HepG2 (cell line): ENCODE measurements around the gene TUT1. TPM values are rescaled to one million over a fixed set of nuclear protein-coding genes. Genes with fewer than 3 reads are reported as not detected.
A peak's percentile ranks its signal among the peaks of the same experiment; 100 is the strongest.

ENCODE experiments used
- AKAP8 ChIP-seq: sonication (generic); formaldehyde crosslinking; IDR thresholded peaks from 2 replicates; pipeline ENCODE4 v1.5.1; 2020; ENCODE audit warnings: mild to moderate bottlenecking, missing genetic modification reagents
- BCL3 ChIP-seq: sonication (generic); formaldehyde crosslinking; IDR thresholded peaks from 2 replicates; pipeline ENCODE4 v1.5.1; 2020; ENCODE audit warnings: mild to moderate bottlenecking, missing genetic modification reagents, moderate library complexity
- CSRNP1 ChIP-seq: sonication (generic); formaldehyde crosslinking; IDR thresholded peaks from 2 replicates; pipeline ENCODE4 v1.8.1; 2023; ENCODE audit warnings: mild to moderate bottlenecking, missing genetic modification reagents
- CSRNP2 ChIP-seq: sonication (generic); formaldehyde crosslinking; conservative IDR thresholded peaks from 2 replicates; pipeline ENCODE4 v1.8.0; 2022; ENCODE audit warnings: low read depth, missing genetic modification reagents
- GATAD1 ChIP-seq: IDR thresholded peaks from 2 replicates; pipeline ENCODE4 v1.6.1; 2016; ENCODE audit warnings: missing genetic modification reagents, missing compliant biosample characterization
- GPN1 ChIP-seq: sonication (generic); formaldehyde crosslinking; IDR thresholded peaks from 2 replicates; pipeline ENCODE4 v1.5.1; 2020; ENCODE audit warnings: missing genetic modification reagents, borderline replicate concordance
- IRF2 ChIP-seq: IDR thresholded peaks from 2 replicates; pipeline ENCODE4 v1.6.1; 2018; ENCODE audit warnings: missing genetic modification reagents, missing compliant biosample characterization
- IRX3 ChIP-seq: sonication (generic); formaldehyde crosslinking; IDR thresholded peaks from 2 replicates; pipeline ENCODE4 v1.8.1; 2023; ENCODE audit warnings: mild to moderate bottlenecking, low read depth, missing genetic modification reagents, borderline replicate concordance
- MTF2 ChIP-seq: sonication (generic); formaldehyde crosslinking; IDR thresholded peaks from 2 replicates; pipeline ENCODE4 v1.5.0; 2020; ENCODE audit warnings: missing genetic modification reagents, borderline replicate concordance
- PBX2 ChIP-seq: IDR thresholded peaks from 2 replicates; pipeline ENCODE4 v1.6.1; 2016; ENCODE audit warnings: control low read depth
- PHF8 ChIP-seq: sonication (generic); formaldehyde crosslinking; IDR thresholded peaks from 2 replicates; pipeline ENCODE4 v1.5.0; 2020; ENCODE audit warnings: missing genetic modification reagents
- PLRG1 ChIP-seq: fragments of 450-650 bp; conservative IDR thresholded peaks from 2 replicates; pipeline ENCODE4 v1.6.1; 2016
- PREB ChIP-seq: sonication (generic); formaldehyde crosslinking; IDR thresholded peaks from 2 replicates; pipeline ENCODE4 v1.4.0; 2020; ENCODE audit warnings: missing genetic modification reagents
- STAT5B ChIP-seq: sonication (generic); formaldehyde crosslinking; IDR thresholded peaks from 2 replicates; pipeline ENCODE4 v1.4.0; 2020; ENCODE audit warnings: missing genetic modification reagents
- ZNF230 ChIP-seq: sonication (generic); formaldehyde crosslinking; IDR thresholded peaks from 2 replicates; pipeline ENCODE4 v1.4.0; 2020; ENCODE audit warnings: mild to moderate bottlenecking, missing genetic modification reagents
- ZNF256 ChIP-seq: sonication (generic); formaldehyde crosslinking; conservative IDR thresholded peaks from 2 replicates; pipeline ENCODE4 v1.4.0; 2020; ENCODE audit warnings: missing genetic modification reagents
- ZNF329 ChIP-seq: sonication (generic); formaldehyde crosslinking; IDR thresholded peaks from 2 replicates; pipeline ENCODE4 v1.9.0; 2021; ENCODE audit warnings: low read depth, mild to moderate bottlenecking, missing genetic modification reagents
- ZNF503 ChIP-seq: sonication (generic); formaldehyde crosslinking; IDR thresholded peaks from 2 replicates; pipeline ENCODE4 v1.4.0; 2020; ENCODE audit warnings: missing genetic modification reagents
- ZSCAN25 ChIP-seq: sonication (generic); formaldehyde crosslinking; IDR thresholded peaks from 2 replicates; pipeline ENCODE4 v1.8.0; 2022; ENCODE audit warnings: mild to moderate bottlenecking, missing genetic modification reagents
- polyA plus RNA-seq, 8 experiments: library from polyadenylated mRNA; depleted of rRNA in 3 of 8; stranded (reverse) in 7 of 8; unstranded in 1 of 8; fragments of >200 nt; fragmentation: Illumina TruSeq in 4 of 8; extraction: Trizol in 4 of 8; gene quantifications; 2 replicates each; pipeline versions ENCODE4 v1.2.1 to v1.2.3, GENCODE V29; 2011 to 2016; ENCODE audit warnings: low read depth in 4 of 8, missing spikeins in 1 of 8, mixed read lengths in 1 of 8; ENCODE audit not compliant: insufficient read depth in 1 of 8
- total RNA-seq, 5 experiments: library from RNA; depleted of rRNA; stranded (reverse); fragments of >200 nt; fragmentation: Illumina TruSeq; extraction: Trizol; gene quantifications; 2 replicates each; pipeline ENCODE4 v1.2.3, GENCODE V29; 2016; ENCODE audit warnings: low read depth in 1 of 5

The TUT1 gene
- total and polyA plus RNA-seq, 2 of the 13 experiments (the other 11 are each of a cell fraction or from before 2014, with no cell fraction given): 9.7 to 14.3 TPM

GRCh38 chr11:62621567-62622470 lies 30.5 kb upstream of the TUT1 start, which contains the start of gene B3GAT3 (continued):
- TF ChIP-seq CSRNP2 (CRISPR knock-in tag) (no peak), PLRG1 (no peak), STAT5B (0 out of 2 replicates have a peak, but pooled peaks have one; percentile 21), MTF2 (CRISPR knock-in tag) (no peak), BCL3 (CRISPR knock-in tag) (peak; percentile 83), GATAD1 (CRISPR knock-in tag) (peak; percentile 87), ZNF256 (peak; percentile 79; the same call in 1 of the 2 replicates), IRF2 (CRISPR knock-in tag) (peak; percentile 85; the same call in 1 of the 2 replicates), ZSCAN25 (0 out of 2 replicates have a peak, but pooled peaks have one; percentile 72), PBX2 (CRISPR knock-in tag) (no peak), IRX3 (CRISPR knock-in tag) (no peak), ZNF329 (CRISPR knock-in tag) (0 out of 2 replicates have a peak, but pooled peaks have one; percentile 50), AKAP8 (CRISPR knock-in tag) (peak; percentile 14; the same call in 1 of the 2 replicates), ZNF503 (CRISPR knock-in tag) (peak; percentile 81), PHF8 (CRISPR knock-in tag) (peak; percentile 66), PREB (CRISPR knock-in tag) (0 out of 2 replicates have a peak, but pooled peaks have one; percentile 19), ZNF230 (CRISPR knock-in tag) (no peak; the same call in 1 of the 2 replicates), CSRNP1 (CRISPR knock-in tag) (peak; percentile 75; the same call in 1 of the 2 replicates), GPN1 (no peak)
